Measurements from ENCODE around the gene NUP188. TPM values are rescaled to one million over a fixed set of nuclear protein-coding genes. Genes with fewer than 3 reads are reported as not detected.

Gene NUP188
- polyA plus RNA-seq, 1 donor (not counting 4 experiments of a cell fraction or from before 2014, with no cell fraction given): 31.1 TPM

GRCh38 chr9:129007766-129008468, 60.4 kb downstream of the NUP188 start:
- dilution Hi-C loops (cut with MboI; ENCODE audit: extremely low pct_ligation_motif_present, low sequenced_read_pairs): no loop called here
- Histone ChIP-seq H3K9me3 (ENCODE audit: control insufficient read depth, low read depth, low read length) (no peaks in the 10 kb centered on the region), H4K20me1 (ENCODE audit: control insufficient read depth, extremely low read depth, insufficient read depth, low read length) (peaks cover 3% of the 10 kb centered on the region), H3K27me3 (ENCODE audit: control insufficient read depth, extremely low read depth, insufficient read depth, low read length) (no peaks in the 10 kb centered on the region), H3K4me2 (ENCODE audit: control insufficient read depth, extremely low read depth, insufficient read depth, low read depth, low read length) (no peak overlapping the region), H3K79me2 (ENCODE audit: control insufficient read depth, insufficient read depth, low read length) (no peaks in the 10 kb centered on the region), H3K4me1 (ENCODE audit: control insufficient read depth, extremely low read depth, insufficient read depth, low read length) (peaks cover 5% of the 10 kb centered on the region), H3K4me3 (ENCODE audit: control insufficient read depth in 2 of 3, extremely low read depth in 1 of 3, insufficient read depth in 2 of 3, low read depth in 1 of 3, low read length in 3 of 3) (no peak overlapping the region), H3K27ac (ENCODE audit: control insufficient read depth, insufficient read depth, low read length) (no peak overlapping the region), H3K9ac (ENCODE audit: control insufficient read depth, extremely low read depth, insufficient read depth, low read length) (no peak overlapping the region), H2AFZ (ENCODE audit: control insufficient read depth, low read length) (no peak overlapping the region), H3K9me1 (ENCODE audit: control insufficient read depth, extremely low read depth, insufficient read depth, low read length) (no peaks in the 10 kb centered on the region), H3K36me3 (ENCODE audit: control insufficient read depth in 2 of 2, extremely low read depth in 1 of 2, insufficient read depth in 2 of 2, low read length in 2 of 2) (peaks cover 33 to 34% of the 10 kb centered on the region in 2 experiments)
- no peak for FAIRE-seq
- TF ChIP-seq EZH2 (IDR thresholded peaks at IDR 0.05; ENCODE audit: low read length) (no peak), CTCF (optimal IDR thresholded peaks at IDR 0.05 in 1 of 3, IDR thresholded peaks at IDR 0.05 in 1 of 3, conservative IDR thresholded peaks at IDR 0.05 in 1 of 3; ENCODE audit: extremely low read depth in 1 of 3, insufficient read depth in 2 of 3, low read length in 3 of 3) (no peak)
- no peak for DNase-seq (ENCODE audit: low read depth, low spot score)

DNA sequence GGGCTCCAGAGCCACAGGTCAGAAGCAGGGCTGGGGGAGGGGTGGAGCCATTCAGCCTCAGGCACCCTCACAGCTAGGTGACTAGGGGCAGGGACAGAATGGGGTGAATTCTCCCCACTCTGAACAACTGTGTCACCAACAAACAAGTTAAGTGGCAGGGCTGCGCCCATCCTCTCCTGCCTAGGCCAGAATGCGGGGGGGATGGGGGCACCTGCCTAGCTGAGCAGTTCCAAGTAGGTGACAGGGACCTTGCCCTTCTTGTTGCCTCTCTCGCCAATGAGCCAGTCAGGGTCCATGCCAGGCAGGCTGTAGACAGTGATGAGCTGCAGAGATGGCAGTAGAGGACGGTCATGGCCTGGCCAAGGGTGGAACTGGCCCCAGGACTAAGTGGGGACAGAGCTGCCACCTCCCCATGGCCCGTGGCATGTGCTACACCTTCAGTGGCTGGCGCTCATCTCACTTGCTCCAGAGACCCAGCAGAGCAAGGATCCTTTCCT, 61.0 kb downstream of the NUP188 start:
- peaks cover 33% of the 10 kb centered on the region in 2 experiments for H3K36me3 ChIP-seq (ENCODE audit: control insufficient read depth in 2 of 2, extremely low read depth in 1 of 2, insufficient read depth in 2 of 2, low read length in 2 of 2)
- no peak overlapping the region for H3K4me2 ChIP-seq (ENCODE audit: control insufficient read depth, extremely low read depth, insufficient read depth, low read depth, low read length)
- dilution Hi-C loops (cut with MboI; ENCODE audit: extremely low pct_ligation_motif_present, low sequenced_read_pairs): no loop called here
- no peaks in the 10 kb centered on the region for H3K27me3 ChIP-seq (ENCODE audit: control insufficient read depth, extremely low read depth, insufficient read depth, low read length)
- no peaks in the 10 kb centered on the region for H3K9me3 ChIP-seq (ENCODE audit: control insufficient read depth, low read depth, low read length)
- no peak overlapping the region for H3K9ac ChIP-seq (ENCODE audit: control insufficient read depth, extremely low read depth, insufficient read depth, low read length)
- H3K4me1 ChIP-seq (ENCODE audit: control insufficient read depth, extremely low read depth, insufficient read depth, low read length): peaks cover 5% of the 10 kb centered on the region
- no peak overlapping the region for H3K4me3 ChIP-seq (ENCODE audit: control insufficient read depth in 2 of 3, extremely low read depth in 1 of 3, insufficient read depth in 2 of 3, low read depth in 1 of 3, low read length in 3 of 3)
- no peak overlapping the region for H2AFZ ChIP-seq (ENCODE audit: control insufficient read depth, low read length)
- no peaks in the 10 kb centered on the region for H3K79me2 ChIP-seq (ENCODE audit: control insufficient read depth, insufficient read depth, low read length)
- TF ChIP-seq CTCF (optimal IDR thresholded peaks at IDR 0.05 in 1 of 3, IDR thresholded peaks at IDR 0.05 in 1 of 3, conservative IDR thresholded peaks at IDR 0.05 in 1 of 3; ENCODE audit: extremely low read depth in 1 of 3, insufficient read depth in 2 of 3, low read length in 3 of 3): no peak
- TF ChIP-seq EZH2 (IDR thresholded peaks at IDR 0.05; ENCODE audit: low read length): no peak
- no peaks in the 10 kb centered on the region for H3K9me1 ChIP-seq (ENCODE audit: control insufficient read depth, extremely low read depth, insufficient read depth, low read length)
- no peak overlapping the region for H3K27ac ChIP-seq (ENCODE audit: control insufficient read depth, insufficient read depth, low read length)
- no peak for FAIRE-seq
- peaks cover 3% of the 10 kb centered on the region for H4K20me1 ChIP-seq (ENCODE audit: control insufficient read depth, extremely low read depth, insufficient read depth, low read length)
- no peak for DNase-seq (ENCODE audit: low read depth, low spot score)
